H54 (cell line): Measurements from ENCODE around the gene UST.
"Not testable (repeated sequence)": the region's sequence is repeated elsewhere in the genome, so short reads cannot be mapped to it uniquely, and the experiment has no call there.

Experiments
- DNase-seq: peaks from one replicate; pipeline ENCODE4 v3.0.0; 2011; ENCODE audit warnings: low spot score, mixed read lengths; ENCODE audit not compliant: insufficient read length
- FAIRE-seq: peaks from 3 replicates; lab custom pipeline; 2011; peaks lifted over from hg19 to GRCh38; lab: Jason Lieb, UNC
- POLR2A ChIP-seq: IDR thresholded peaks from 2 replicates; pipeline ENCODE4 v1.6.1; 2011; ENCODE audit warnings: low read depth, mild to moderate bottlenecking, low read length

Gene UST

DNA sequence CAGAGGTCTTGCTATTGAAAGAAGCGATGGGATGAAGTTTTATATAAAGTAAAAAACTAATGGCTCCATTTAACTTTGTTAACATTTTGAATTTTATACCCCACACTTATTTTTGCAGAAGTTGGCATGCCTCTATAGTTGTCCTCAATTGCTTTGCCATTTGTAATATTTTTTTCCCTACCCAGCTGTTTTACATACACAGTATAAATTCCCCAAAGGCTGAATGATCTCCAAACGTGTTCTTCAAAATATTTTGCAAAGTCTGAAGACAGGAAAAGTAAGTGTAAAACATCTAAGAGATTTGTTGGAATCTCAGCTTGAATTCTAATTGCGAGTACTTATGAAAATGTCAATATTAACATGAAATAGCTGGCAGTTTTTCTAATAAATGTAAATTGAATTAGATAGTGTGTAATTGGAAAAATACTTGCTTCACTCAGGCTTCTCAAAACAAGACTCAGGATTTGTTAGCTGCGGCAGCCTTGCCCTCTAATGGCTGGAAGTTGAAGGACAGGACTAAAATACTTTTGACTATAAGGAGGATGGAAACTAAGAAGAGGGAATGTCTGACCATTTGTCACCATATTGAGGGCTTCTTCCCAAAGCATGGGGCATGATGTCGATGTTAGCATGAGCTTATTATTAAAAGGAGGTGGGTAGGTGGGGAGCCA is 226.8 kb downstream of the UST start:
- no peak for TF ChIP-seq POLR2A
- DNase-seq (no peak), FAIRE-seq (no peak)

DNA sequence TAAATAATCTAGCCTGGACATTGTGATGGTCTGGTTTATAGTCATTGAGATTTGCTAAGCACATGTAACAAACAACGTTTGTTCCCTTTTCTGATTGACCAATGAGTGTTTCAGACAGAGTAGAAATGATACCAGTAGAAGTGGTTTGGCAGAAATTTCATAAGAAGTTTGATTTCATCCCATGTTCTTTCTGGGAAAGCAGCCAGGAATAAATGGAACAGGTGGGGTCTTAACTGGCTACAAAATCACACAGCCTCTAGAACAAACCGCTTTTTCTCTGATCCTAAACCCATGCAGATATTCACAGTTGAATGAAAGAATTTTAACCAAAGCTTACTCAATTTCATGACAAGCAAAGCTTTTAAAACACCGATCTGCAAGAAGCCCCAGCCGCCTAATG is 227.5 kb downstream of the UST start:
- DNase-seq = no peak
- no peak for FAIRE-seq
- TF ChIP-seq POLR2A = no peak

DNA sequence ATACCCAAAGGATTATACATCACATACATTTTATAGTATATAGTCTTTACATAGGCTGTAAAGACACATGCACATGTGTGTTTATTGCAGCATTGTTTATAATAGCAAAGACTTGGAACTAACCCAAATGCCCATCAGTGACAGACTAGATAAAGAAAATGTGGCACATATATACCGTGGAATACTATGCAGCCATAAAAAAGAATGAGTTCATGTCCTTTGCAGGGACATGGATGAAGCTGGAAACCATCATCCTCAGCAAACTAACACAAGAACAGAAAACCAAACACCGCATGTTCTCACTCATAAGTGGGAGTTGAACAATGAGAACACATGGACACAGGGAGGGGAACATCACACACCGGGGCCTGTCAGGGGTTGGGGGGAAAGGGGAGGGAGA is 231.5 kb downstream of the UST start:
- DNase-seq, FAIRE-seq: not testable (repeated sequence)

DNA sequence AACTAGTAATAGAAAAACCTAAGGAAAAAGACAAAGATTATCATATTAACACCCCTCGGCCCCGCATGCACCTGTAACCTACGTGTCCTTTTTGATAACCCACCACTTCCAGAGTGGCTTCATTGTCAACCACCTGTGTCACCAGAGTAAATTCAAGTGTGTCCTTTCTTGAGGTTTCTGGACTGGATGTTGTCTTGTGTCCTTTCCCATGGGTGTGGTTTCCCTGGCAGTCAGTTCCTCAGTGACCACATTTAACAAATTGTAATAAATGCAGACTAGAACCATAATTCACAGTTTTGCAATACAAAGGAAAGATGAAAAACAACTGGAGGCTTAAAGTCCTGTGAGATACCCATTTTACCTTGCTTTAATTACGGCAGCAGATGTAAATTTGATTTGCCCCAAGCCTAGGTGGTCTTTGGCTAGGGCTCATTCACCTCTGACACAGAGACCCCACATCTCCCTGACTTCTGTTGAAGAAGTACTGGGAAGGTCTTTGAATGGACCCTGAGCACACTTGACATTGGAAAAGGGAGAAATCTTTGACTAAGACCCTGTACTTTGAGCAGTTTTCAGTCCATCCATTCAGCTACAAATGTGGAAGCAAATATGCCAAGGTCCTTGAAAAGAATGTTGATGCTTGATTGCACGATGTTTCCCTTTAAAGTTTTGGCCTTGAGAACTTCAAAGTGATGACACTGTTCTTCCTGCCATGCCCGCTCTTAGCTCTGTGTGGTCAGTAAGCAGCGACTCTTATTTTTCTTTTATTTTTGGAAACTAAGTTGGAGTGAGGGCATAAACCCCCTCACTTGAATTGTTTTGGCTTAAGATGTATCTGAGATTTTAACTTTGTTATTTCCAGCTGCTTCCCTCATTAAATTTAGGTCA is 232.4 kb downstream of the UST start:
- TF ChIP-seq POLR2A = no peak
- FAIRE-seq (no peak), DNase-seq (no peak)

DNA sequence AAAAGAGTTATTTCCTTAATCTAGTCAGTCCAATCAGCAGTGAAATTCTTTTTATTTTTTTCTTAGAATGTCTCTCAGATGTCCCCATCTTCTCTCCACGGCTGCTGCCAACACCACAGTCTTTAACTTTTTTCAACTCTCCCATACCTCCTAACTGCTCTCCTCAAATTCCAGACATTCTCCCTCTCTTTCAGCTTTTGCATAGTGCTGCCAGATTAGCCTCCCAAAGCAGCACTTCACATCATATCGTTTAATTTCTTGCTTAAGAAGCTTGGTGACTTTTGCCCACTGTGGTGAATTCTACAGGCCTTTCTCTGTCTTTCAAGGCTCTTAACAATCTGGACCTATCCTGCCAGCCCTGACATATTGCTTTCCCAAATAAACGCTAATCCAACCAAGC is 233.4 kb downstream of the UST start:
- DNase-seq (no peak), FAIRE-seq (no peak)
- TF ChIP-seq POLR2A = no peak

DNA sequence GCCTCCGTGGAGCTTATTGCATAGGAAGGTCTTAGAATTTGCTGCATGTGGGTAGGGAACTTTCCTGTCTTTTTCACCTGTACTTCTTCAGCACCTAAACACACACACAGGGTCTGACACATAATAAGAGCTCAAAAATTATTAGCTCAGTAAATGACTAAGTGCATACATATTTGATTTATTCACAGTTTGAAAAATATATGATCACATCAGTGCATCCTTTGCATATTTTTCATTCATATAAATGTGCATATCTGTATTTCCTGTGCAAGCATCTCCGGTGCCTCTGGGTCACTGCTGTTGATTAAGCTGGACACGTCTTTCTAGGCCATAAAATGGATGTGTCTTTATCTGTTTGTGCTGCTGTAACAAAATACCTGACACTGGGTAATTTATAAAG is 234.7 kb downstream of the UST start:
- no peak for FAIRE-seq
- no peak for DNase-seq
- TF ChIP-seq POLR2A = no peak

DNA sequence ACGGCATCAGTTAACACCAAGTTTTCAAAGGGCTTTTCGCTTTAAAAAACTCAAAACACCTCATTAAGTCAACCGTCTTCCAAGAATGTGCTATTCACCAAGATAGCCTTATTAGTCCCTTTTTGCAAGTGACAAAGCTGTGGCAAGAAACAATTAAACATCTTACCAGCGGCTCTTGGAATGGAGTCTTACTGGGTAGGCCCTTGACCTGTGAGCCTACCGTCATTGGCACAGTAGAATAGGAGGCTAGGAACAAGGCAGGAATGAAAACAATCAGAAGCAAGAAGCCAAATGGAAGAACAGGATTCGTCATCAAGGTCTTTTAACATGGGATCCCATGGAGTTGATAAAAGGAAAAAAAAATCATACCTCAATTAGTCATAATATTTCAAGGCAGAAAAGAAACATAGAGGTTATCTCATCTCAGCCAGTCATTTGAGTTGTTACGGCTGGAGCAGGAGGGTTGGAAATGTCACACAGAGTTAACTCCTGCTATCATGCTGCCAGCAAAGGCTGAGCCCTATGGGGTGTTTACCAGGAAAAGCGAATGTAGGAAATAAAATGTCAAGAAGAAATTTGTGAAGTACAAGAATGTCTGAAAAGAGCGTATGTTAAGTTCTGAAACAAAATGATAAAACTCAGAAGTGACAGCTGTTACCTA is 236.4 kb downstream of the UST start:
- FAIRE-seq (no peak), DNase-seq (no peak)
- TF ChIP-seq POLR2A = no peak

DNA sequence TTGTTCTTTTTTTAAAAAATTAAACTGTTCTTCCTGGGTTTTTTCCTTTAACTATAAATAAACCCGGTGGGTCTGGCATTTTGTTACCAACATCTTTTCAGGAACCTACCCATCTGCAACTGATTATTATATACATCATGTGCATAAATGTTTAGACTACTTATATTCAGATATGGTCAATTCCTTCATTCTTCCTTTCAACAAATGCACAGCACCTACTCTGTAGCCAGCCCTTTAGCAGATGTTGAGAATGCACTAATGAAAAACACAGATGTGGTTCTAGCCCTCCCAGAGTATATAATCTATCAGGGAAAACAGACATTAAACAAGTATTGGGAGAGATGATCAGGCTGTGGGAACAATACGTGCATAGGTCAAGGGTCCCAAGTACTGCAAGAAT is 237.1 kb downstream of the UST start:
- TF ChIP-seq POLR2A = no peak
- DNase-seq (no peak), FAIRE-seq (no peak)

DNA sequence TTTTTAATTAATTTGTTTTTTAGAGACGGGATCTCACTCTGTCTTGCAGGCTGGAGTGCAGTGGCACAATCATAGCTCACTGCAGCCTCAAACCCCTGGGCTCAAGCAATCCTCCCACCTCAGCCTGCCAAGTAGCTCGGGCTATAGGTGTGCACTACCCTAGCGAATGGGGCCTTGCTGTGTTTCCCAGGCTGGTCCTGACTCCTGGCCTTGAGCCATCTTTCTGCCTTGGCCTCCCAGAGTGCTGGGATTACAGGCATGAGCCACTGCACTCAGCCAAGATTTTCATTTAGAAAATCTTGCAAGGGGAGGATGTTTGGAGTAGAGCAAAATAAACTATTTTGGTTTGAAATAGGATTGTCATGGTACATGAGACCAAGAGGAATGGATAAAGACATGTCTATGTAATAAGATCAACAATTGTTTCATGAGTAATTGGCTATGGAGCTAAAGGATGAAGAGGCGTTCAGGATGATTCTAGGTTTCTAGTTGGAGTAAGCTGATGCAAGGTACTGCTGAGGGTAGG is 237.8 kb downstream of the UST start:
- FAIRE-seq = no peak
- DNase-seq = no peak
- no peak for TF ChIP-seq POLR2A

DNA sequence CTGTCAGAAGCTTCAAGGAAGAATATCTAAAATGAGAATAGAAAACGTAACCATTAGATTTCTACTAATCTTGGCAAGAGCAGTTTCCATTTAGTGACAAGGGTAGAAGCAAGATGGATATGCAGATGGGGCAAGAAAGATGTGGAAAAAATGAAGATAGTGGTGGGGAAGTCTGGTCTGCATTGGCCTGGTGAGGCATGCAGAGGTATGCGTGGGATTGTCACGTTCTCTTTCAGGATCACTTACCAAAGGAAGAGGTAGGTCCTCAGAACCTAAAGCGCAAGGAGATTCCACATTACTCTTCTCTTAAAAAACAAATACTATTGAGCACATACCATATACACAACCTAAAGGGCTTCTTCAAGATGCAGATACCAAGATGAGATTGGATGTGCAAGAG is 238.7 kb downstream of the UST start:
- TF ChIP-seq POLR2A = no peak
- FAIRE-seq = no peak

DNA sequence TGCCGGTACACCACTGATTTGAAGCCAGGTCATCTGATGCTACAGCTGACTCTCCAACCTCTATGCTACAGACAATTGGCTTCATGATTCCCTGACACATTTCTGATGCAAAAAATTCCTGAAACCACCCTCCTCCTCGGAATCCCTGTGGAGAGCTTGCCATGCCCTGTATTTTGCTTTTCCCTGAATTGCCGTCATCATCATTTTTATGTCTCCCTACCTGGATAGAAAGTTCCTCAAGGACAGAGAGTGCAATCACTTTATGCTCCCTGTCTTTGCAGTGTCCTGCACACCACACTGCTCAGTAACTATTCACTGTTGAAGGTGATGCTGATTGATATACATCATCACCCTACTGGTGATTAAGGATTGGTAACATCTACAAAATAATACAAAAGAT is 239.8 kb downstream of the UST start:
- DNase-seq (no peak), FAIRE-seq (no peak)
- no peak for TF ChIP-seq POLR2A

More for the DNA sequence above, 238.7 kb downstream of the UST start:
- DNase-seq = no peak

DNA sequence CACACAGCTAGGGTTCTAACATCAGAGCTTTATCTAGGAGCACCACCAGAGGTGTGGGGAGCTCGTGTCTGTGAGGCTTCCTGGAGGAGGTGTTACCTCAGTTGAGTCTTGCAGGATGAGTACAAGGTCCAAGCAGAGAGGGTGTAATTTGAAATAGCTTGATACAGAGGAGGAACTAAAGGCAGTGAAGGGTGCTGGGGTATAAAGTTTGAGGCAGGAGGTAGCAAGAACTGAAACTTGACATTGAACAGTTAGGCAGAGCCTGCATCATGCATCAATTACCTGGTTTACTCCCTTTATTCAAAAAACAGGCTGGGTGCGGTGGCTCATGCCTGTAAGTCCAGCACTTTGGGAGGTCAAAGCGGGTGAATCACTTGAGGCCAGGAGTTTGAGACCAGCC is 241.2 kb downstream of the UST start:
- FAIRE-seq (no peak), DNase-seq (no peak)
- no peak for TF ChIP-seq POLR2A

DNA sequence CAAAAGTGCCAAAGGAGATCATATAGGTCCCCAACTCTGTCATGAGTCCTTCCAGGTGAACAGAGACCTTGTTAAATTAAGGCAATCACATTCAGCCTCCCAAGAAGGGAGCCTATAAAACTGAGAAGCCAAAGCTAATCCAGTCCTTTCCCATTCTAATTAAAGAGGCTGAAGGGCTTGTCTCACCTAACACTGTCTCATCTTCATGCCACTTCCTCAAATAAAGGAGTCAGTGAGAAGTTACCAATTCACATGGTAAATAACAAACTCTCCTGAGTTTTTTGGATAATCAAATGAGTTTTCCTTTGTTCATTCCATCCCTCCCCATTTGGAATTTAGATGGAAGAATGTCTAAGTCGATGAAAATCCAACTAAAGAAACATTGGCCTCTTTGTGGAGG is 242.8 kb downstream of the UST start:
- FAIRE-seq = no peak
- no peak for TF ChIP-seq POLR2A
- no peak for DNase-seq

DNA sequence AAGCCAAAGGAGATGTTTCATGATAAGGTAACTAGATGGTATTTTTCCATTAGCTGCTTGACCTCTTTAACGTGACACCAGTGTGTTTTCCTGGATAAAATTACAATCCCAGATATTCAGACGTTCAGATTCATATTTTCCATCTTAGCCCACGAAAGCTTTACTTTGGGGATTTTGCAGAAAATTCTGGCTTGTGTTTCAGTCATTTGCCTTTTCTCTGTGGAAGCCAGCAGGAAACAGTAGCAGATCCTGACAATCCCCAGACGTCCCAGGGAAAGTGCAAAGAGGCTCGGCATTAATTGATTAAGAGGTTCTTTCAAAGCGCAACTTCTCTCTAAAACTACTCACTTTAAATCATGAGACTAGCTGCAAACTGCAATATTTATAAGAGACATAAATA is 243.6 kb downstream of the UST start:
- DNase-seq = no peak
- TF ChIP-seq POLR2A = no peak
- no peak for FAIRE-seq

DNA sequence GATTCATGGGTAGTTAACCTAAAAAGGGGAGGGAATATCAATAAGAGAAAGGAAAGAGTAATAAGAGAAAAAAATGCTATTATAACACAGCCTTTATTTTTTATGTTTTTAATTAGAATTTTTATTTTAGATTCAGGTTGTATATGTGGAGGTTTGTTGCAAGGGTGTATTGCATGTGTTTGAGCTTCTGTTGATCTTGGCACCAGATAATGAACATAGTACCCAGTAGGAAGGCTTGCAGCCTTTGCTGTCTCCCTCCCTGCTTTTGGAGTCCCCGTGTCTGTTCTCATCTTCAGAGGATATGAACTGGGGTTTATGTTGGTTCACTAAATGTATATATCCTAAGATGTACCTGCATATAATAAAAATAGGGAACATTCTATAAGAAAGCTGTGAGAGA is 250.0 kb downstream of the UST start:
- DNase-seq (no peak), FAIRE-seq (no peak)
- TF ChIP-seq POLR2A = no peak
